GM12878 (cell line): ENCODE measurements around the gene KCNAB2. TPM values are rescaled to one million over a fixed set of nuclear protein-coding genes. Genes with fewer than 3 reads are reported as not detected.

Experiments
- ATAC-seq: fragments of 200-7000 bp; cut with Tn5 transposase; 3 replicates; pipeline ENCODE4 v1.9.1; 2020; ENCODE audit warnings: mild to moderate bottlenecking, moderate library complexity
- BruUV-seq: library from RNA; stranded (reverse); fragments of 400-500 nt; replicated peaks from 2 replicates; lab custom pipeline; 2021; lab: Mats Ljungman, UMichigan
- CTCF ChIA-PET: fragments of 300-600 bp; sonication (Branson Sonifier 250); formaldehyde crosslinking; extraction: SDS; loops from one replicate; lab custom pipeline; 2021; ENCODE audit warnings: inconsistent platforms; lab: Yijun Ruan, JAX
- POLR2A ChIA-PET: fragments of 350-600 bp; formaldehyde crosslinking; extraction: SDS; loops from one replicate; lab custom pipeline; 2021; ENCODE audit warnings: inconsistent platforms; lab: Charles Lee
- RAD21 ChIA-PET: fragments of 300-600 bp; sonication (Branson Sonifier 250); formaldehyde crosslinking; loops from one replicate; lab custom pipeline; 2023; ENCODE audit warnings: antibody characterized with exemption; ENCODE audit not compliant: unreplicated experiment; lab: Charles Lee
- SMC1A ChIA-PET: fragments of 300-600 bp; sonication (Branson Sonifier 250); formaldehyde crosslinking; loops from one replicate; lab custom pipeline; 2023; ENCODE audit not compliant: unreplicated experiment, uncharacterized antibody; lab: Charles Lee
- DNase-seq: peaks from one replicate; pipeline ENCODE4 v3.0.0-alpha.2; 2011; ENCODE audit warnings: low read depth, low spot score
- FAIRE-seq: peaks from 3 replicates; lab custom pipeline; 2011; peaks lifted over from hg19 to GRCh38; lab: Jason Lieb, UNC
- H2AFZ ChIP-seq: 2 replicates; pipeline ENCODE4 v1.6.0; 2011; ENCODE audit warnings: low read depth, low read length, control low read depth; ENCODE audit not compliant: control insufficient read depth
- H3K27ac ChIP-seq: 2 replicates; pipeline ENCODE4 v1.5.1; 2011; ENCODE audit warnings: control low read depth; ENCODE audit not compliant: control insufficient read depth, insufficient read depth
- H3K27me3 ChIP-seq, 2 experiments: replicated peaks in 1 of 2; 2 replicates each; pipeline versions ENCODE4 v1.6.0 to v1.6.1; 2011; ENCODE audit warnings: low read length in 1 of 2; ENCODE audit not compliant: control insufficient read depth in 2 of 2, insufficient read depth in 2 of 2
- H3K36me3 ChIP-seq, 2 experiments: 2 replicates each; pipeline ENCODE4 v1.5.1; 2011; ENCODE audit warnings: low read length in 1 of 2; ENCODE audit not compliant: control insufficient read depth in 2 of 2, insufficient read depth in 2 of 2
- H3K4me1 ChIP-seq: 2 replicates; pipeline ENCODE4 v1.6.1; 2011; ENCODE audit warnings: mild to moderate bottlenecking, low read length, moderate library complexity, mixed read lengths; ENCODE audit not compliant: control insufficient read depth, insufficient read depth
- H3K4me2 ChIP-seq: 2 replicates; pipeline ENCODE4 v1.6.0; 2011; ENCODE audit warnings: control low read depth; ENCODE audit not compliant: control insufficient read depth, insufficient read depth
- H3K4me3 ChIP-seq: fragments of 200-600 bp; sonication (generic); 2 replicates; pipeline ENCODE4 v1.5.1; 2016
- H3K79me2 ChIP-seq: 2 replicates; pipeline ENCODE4 v1.6.0; 2011; ENCODE audit warnings: low read length; ENCODE audit not compliant: control insufficient read depth, insufficient read depth
- H3K9ac ChIP-seq: 2 replicates; pipeline ENCODE4 v1.8.0; 2011; ENCODE audit warnings: low read length, control low read depth, mixed read lengths; ENCODE audit not compliant: control insufficient read depth, insufficient read depth
- H3K9me3 ChIP-seq: replicated peaks from 3 replicates; pipeline ENCODE4 v1.5.1; 2011; ENCODE audit warnings: mild to moderate bottlenecking, low read length; ENCODE audit not compliant: control insufficient read depth, insufficient read depth
- H4K20me1 ChIP-seq: 2 replicates; pipeline ENCODE4 v1.6.0; 2011; ENCODE audit not compliant: control insufficient read depth, insufficient read depth
- SMAD1 ChIP-seq: fragments of 450-650 bp; IDR thresholded peaks from 2 replicates; pipeline ENCODE4 v1.6.1; 2018; ENCODE audit warnings: mild to moderate bottlenecking, low read depth; ENCODE audit not compliant: partially characterized antibody
- SUZ12 ChIP-seq: fragments of 200-600 bp; sonication (generic); IDR thresholded peaks from one replicate; pipeline ENCODE4 v1.6.1; 2018; ENCODE audit warnings: antibody characterized with exemption, mild to moderate bottlenecking; ENCODE audit not compliant: unreplicated experiment
- TBL1XR1 ChIP-seq: IDR thresholded peaks from 2 replicates; pipeline ENCODE4 v1.6.1; 2012; ENCODE audit warnings: low read depth, low read length, improper control_type of control experiment
- ZSCAN29 ChIP-seq: fragments of 450-650 bp; IDR thresholded peaks from 2 replicates; pipeline ENCODE4 v1.6.1; 2017; ENCODE audit warnings: mild to moderate bottlenecking, moderate library complexity
- WGBS: methylation state at CpG from one replicate; pipeline ENCODE4 v1.1.6; 2016; ENCODE audit warnings: low lambda C conversion rate; ENCODE audit not compliant: insufficient replicate concordance, insufficient coverage; ENCODE audit errors: missing lambda C conversion rate; 5-methylcytosine and 5-hydroxymethylcytosine counted together
- in situ Hi-C: fragments of 300-500 bp; cut with MboI; formaldehyde crosslinking; loops from 9 replicates; pipeline ENCODE4 v1.14.3; 2018; ENCODE audit warnings: mixed read lengths
- intact Hi-C: fragments of 100-400 bp; cut with micrococcal nuclease; formaldehyde crosslinking; loops from one replicate; pipeline ENCODE4 v1.14.2; 2022; ENCODE audit not compliant: unreplicated experiment
- polyA plus RNA-seq, 11 experiments: library from polyadenylated mRNA; depleted of rRNA in 4 of 11; unstranded in 6 of 11; stranded (reverse) in 5 of 11; fragments of >200 nt; fragmentation: Nextera tagmentation in 4 of 11; fragmentation: Illumina TruSeq in 1 of 11; extraction: Ambion mirVana in 4 of 11; extraction: Trizol in 1 of 11; gene quantifications; 1 replicate in 1 of 11; 2 replicates in 10 of 11; pipeline versions ENCODE4 v1.2.1 to v1.2.3, GENCODE V29; 2011 to 2016; ENCODE audit warnings: inconsistent platforms in 2 of 11, missing spikeins in 2 of 11, low read depth in 1 of 11
- total RNA-seq, 4 experiments: library from RNA; depleted of rRNA in 3 of 4; stranded (reverse); fragments of >200 nt in 3 of 4; fragmentation: Illumina TruSeq in 1 of 4; extraction: Trizol in 1 of 4; gene quantifications; 2 replicates each; pipeline versions ENCODE4 v1.2.1 to v1.2.3, GENCODE V29; 2013 to 2021
- TF ChIP-seq, protein P1 (sequence below): fragments of 450-650 bp; IDR thresholded peaks from 2 replicates; pipeline ENCODE4 v1.6.1; 2017; ENCODE audit warnings: mild to moderate bottlenecking, moderate library complexity
- TF ChIP-seq, protein P2 (sequence below): IDR thresholded peaks from 2 replicates; pipeline ENCODE4 v1.6.1; 2012; ENCODE audit warnings: low read depth, low read length, improper control_type of control experiment
- TF ChIP-seq, protein P3 (sequence below): fragments of 450-650 bp; IDR thresholded peaks from 2 replicates; pipeline ENCODE4 v1.6.1; 2017; ENCODE audit warnings: borderline replicate concordance

Gene KCNAB2
- total and polyA plus RNA-seq, 10 of the 15 experiments (the other 5 are each of a cell fraction or from before 2014, with no cell fraction given), result 2.9 to 123 (median 62.4) TPM

DNA sequence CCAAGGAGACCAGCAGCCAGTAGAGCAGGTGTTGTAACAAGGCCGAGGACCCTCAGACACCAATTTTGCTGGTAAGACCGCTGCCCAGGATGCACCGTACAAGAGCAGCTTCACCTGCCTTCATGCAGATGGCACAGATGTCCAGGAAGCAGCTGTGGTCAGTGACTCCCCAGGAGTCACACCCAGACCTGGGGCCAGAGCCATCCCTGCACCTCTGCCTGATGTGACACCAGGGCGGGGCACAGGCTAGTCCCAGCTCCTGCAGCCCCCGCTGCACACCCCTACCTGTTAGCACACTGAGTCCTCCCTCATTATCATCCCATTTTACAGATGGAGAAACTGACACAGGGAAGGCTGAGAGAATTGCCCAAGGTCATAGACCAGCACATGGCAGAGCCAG lies 16.3 kb upstream of the KCNAB2 start:
- Histone ChIP-seq H3K79me2 (peaks cover 81% of the 10 kb centered on the region), H4K20me1 (peaks cover 5% of the 10 kb centered on the region; the same call in 1 of the 2 replicates), H3K27me3 (no peaks in the 10 kb centered on the region), H3K36me3 (peaks cover 6% of the 10 kb centered on the region in 2 experiments), H3K27ac (no peak overlapping the region), H3K9me3 (no peaks in the 10 kb centered on the region), H3K4me1 (peaks cover 35% of the 10 kb centered on the region), H3K4me3 (no peak overlapping the region), H2AFZ (no peak overlapping the region), H3K4me2 (peak overlapping the region; percentile 28; the same call in 1 of the 2 replicates), H3K9ac (no peak overlapping the region)
- DNase-seq, result no peak
- 92% methylated on average over 5 of the region's 5 CpGs for WGBS
- intact Hi-C loops, result loop anchor here (5.0 kb wide), 1 partner anchor 168 kb away; the partner anchor contains the start of gene RPL22
- ATAC-seq, result no peak
- BruUV-seq, result no TSS peak
- ChIA-PET POLR2A (no interaction called here), CTCF (interaction anchor here (0.6 to 1.8 kb wide), 3 partner anchors 10 to 217 kb away, joined by 3 to 7 read pairs (median 3); no protein-coding TSS in a partner anchor), SMC1A (no interaction called here), RAD21 (interaction anchor here (1.1 kb wide), 1 partner anchor 37 kb away, joined by 5 read pairs; the partner anchor contains the start of gene NPHP4)
- no peak for FAIRE-seq
- TF ChIP-seq SUZ12 (no peak), SMAD1 (no peak), ZSCAN29 (no peak), TBL1XR1 (no peak)
- TF ChIP-seq, protein P1, sequence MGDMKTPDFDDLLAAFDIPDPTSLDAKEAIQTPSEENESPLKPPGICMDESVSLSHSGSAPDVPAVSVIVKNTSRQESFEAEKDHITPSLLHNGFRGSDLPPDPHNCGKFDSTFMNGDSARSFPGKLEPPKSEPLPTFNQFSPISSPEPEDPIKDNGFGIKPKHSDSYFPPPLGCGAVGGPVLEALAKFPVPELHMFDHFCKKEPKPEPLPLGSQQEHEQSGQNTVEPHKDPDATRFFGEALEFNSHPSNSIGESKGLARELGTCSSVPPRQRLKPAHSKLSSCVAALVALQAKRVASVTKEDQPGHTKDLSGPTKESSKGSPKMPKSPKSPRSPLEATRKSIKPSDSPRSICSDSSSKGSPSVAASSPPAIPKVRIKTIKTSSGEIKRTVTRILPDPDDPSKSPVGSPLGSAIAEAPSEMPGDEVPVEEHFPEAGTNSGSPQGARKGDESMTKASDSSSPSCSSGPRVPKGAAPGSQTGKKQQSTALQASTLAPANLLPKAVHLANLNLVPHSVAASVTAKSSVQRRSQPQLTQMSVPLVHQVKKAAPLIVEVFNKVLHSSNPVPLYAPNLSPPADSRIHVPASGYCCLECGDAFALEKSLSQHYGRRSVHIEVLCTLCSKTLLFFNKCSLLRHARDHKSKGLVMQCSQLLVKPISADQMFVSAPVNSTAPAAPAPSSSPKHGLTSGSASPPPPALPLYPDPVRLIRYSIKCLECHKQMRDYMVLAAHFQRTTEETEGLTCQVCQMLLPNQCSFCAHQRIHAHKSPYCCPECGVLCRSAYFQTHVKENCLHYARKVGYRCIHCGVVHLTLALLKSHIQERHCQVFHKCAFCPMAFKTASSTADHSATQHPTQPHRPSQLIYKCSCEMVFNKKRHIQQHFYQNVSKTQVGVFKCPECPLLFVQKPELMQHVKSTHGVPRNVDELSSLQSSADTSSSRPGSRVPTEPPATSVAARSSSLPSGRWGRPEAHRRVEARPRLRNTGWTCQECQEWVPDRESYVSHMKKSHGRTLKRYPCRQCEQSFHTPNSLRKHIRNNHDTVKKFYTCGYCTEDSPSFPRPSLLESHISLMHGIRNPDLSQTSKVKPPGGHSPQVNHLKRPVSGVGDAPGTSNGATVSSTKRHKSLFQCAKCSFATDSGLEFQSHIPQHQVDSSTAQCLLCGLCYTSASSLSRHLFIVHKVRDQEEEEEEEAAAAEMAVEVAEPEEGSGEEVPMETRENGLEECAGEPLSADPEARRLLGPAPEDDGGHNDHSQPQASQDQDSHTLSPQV, result no peak
- TF ChIP-seq, protein P2, sequence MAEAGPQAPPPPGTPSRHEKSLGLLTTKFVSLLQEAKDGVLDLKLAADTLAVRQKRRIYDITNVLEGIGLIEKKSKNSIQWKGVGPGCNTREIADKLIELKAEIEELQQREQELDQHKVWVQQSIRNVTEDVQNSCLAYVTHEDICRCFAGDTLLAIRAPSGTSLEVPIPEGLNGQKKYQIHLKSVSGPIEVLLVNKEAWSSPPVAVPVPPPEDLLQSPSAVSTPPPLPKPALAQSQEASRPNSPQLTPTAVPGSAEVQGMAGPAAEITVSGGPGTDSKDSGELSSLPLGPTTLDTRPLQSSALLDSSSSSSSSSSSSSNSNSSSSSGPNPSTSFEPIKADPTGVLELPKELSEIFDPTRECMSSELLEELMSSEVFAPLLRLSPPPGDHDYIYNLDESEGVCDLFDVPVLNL, result no peak
- TF ChIP-seq, protein P3, sequence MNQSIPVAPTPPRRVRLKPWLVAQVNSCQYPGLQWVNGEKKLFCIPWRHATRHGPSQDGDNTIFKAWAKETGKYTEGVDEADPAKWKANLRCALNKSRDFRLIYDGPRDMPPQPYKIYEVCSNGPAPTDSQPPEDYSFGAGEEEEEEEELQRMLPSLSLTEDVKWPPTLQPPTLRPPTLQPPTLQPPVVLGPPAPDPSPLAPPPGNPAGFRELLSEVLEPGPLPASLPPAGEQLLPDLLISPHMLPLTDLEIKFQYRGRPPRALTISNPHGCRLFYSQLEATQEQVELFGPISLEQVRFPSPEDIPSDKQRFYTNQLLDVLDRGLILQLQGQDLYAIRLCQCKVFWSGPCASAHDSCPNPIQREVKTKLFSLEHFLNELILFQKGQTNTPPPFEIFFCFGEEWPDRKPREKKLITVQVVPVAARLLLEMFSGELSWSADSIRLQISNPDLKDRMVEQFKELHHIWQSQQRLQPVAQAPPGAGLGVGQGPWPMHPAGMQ, result no peak
- in situ Hi-C loops, result no loop called here
